HepG2 (cell line): ENCODE results near the gene SIM1. TPM values are rescaled to one million over a fixed set of nuclear protein-coding genes. Genes with fewer than 3 reads are reported as not detected.

ENCODE experiments used
- ATAC-seq: fragments of 200-7000 bp; cut with Tn5 transposase; 3 replicates; pipeline ENCODE4 v1.9.1; 2020; ENCODE audit warnings: mild to moderate bottlenecking, moderate library complexity
- BruUV-seq: library from RNA; stranded (reverse); fragments of 400-500 nt; replicated peaks from 2 replicates; lab custom pipeline; 2021; lab: Mats Ljungman, UMichigan
- CTCF ChIA-PET: fragments of 300-600 bp; formaldehyde crosslinking; extraction: SDS; loops from one replicate; lab custom pipeline; 2021; ENCODE audit warnings: low total read pairs, inconsistent platforms, low intra/inter-chr PET ratio; lab: Yijun Ruan, JAX
- POLR2A ChIA-PET: fragments of 350-600 bp; sonication (Branson Sonifier 250); formaldehyde crosslinking; loops from one replicate; lab custom pipeline; 2020; ENCODE audit warnings: antibody characterized with exemption, inconsistent platforms; lab: Yijun Ruan, JAX
- DNase-seq: peaks from one replicate; pipeline ENCODE4 v3.0.0-alpha.2; 2015; ENCODE audit warnings: low spot score
- FAIRE-seq: peaks from 3 replicates; lab custom pipeline; 2011; peaks lifted over from hg19 to GRCh38; lab: Jason Lieb, UNC
- H2AFZ ChIP-seq: one replicate; pipeline ENCODE4 v1.6.1; 2011; ENCODE audit warnings: low read length, inconsistent platforms
- H3K27ac ChIP-seq: fragments of 300-600 bp; 3 replicates; pipeline ENCODE4 v1.8.0; 2011; ENCODE audit warnings: mixed run types, mild to moderate bottlenecking, mixed read lengths, low read length, inconsistent platforms; ENCODE audit not compliant: insufficient read depth; ENCODE audit errors: extremely low read length
- H3K27me3 ChIP-seq, 2 experiments: fragments of 200-600 bp in 1 of 2; 2 replicates in 1 of 2; 3 replicates in 1 of 2; pipeline versions ENCODE4 v1.6.0 to v1.8.0; 2011; ENCODE audit warnings: low read length in 2 of 2, mild to moderate bottlenecking in 2 of 2, moderate library complexity in 2 of 2, inconsistent platforms in 1 of 2; ENCODE audit not compliant: insufficient read depth in 2 of 2, control insufficient read depth in 1 of 2
- H3K36me3 ChIP-seq, 2 experiments: fragments of 200-600 bp in 1 of 2; replicated peaks in 1 of 2; 2 replicates in 1 of 2; 3 replicates in 1 of 2; pipeline versions ENCODE4 v1.5.1 to v1.8.0; 2011; ENCODE audit warnings: low read length in 2 of 2, inconsistent platforms in 1 of 2; ENCODE audit not compliant: insufficient read depth in 2 of 2, control insufficient read depth in 1 of 2
- H3K4me1 ChIP-seq: 2 replicates; pipeline ENCODE4 v1.5.1; 2012; ENCODE audit warnings: low read length, inconsistent platforms; ENCODE audit not compliant: insufficient read depth
- H3K4me2 ChIP-seq: 2 replicates; pipeline ENCODE4 v1.6.0; 2011; ENCODE audit warnings: low read depth, low read length, inconsistent platforms
- H3K4me3 ChIP-seq, 3 experiments: fragments of 200-600 bp in 1 of 3; sonication (generic), shearing (Covaris generic) in 1 of 3; replicated peaks in 1 of 3; 2 replicates each; pipeline ENCODE4 v1.5.1; 2011 to 2016; ENCODE audit warnings: low read length in 3 of 3, inconsistent platforms in 2 of 3, low read depth in 2 of 3, mild to moderate bottlenecking in 2 of 3, control low read depth in 1 of 3, mixed read lengths in 1 of 3; ENCODE audit not compliant: insufficient read depth in 1 of 3
- H3K79me2 ChIP-seq: one replicate; pipeline ENCODE4 v1.6.1; 2011; ENCODE audit warnings: low read length, inconsistent platforms; ENCODE audit not compliant: insufficient read depth
- H3K9ac ChIP-seq: 2 replicates; pipeline ENCODE4 v1.6.0; 2011; ENCODE audit warnings: mild to moderate bottlenecking, low read depth, low read length, inconsistent platforms; ENCODE audit not compliant: insufficient read depth
- H3K9me3 ChIP-seq: 2 replicates; pipeline ENCODE4 v1.5.1; 2012; ENCODE audit warnings: mild to moderate bottlenecking, low read length
- H4K20me1 ChIP-seq: 2 replicates; pipeline ENCODE4 v1.6.0; 2011; ENCODE audit warnings: inconsistent platforms, mild to moderate bottlenecking, low read length, moderate library complexity; ENCODE audit not compliant: insufficient read depth
- ATF2 ChIP-seq: sonication (generic); formaldehyde crosslinking; IDR thresholded peaks from 2 replicates; pipeline ENCODE4 v1.4.0; 2020; ENCODE audit warnings: missing genetic modification reagents
- CCAR2 ChIP-seq: fragments of 200-400 bp; formaldehyde crosslinking; optimal IDR thresholded peaks from 2 replicates; pipeline ENCODE3; 2018; ENCODE audit warnings: low read depth, mild to moderate bottlenecking, low read length, moderate library complexity
- HNF4G ChIP-seq, 2 experiments: sonication (generic) in 1 of 2; formaldehyde crosslinking in 1 of 2; IDR thresholded peaks; 2 replicates each; pipeline versions ENCODE4 v1.4.0 to v1.6.1; 2011 to 2020; ENCODE audit warnings: borderline replicate concordance in 2 of 2, low read depth in 2 of 2, mild to moderate bottlenecking in 2 of 2, low read length in 1 of 2, missing genetic modification reagents in 1 of 2, moderate library complexity in 1 of 2
- ISL2 ChIP-seq: sonication (generic); formaldehyde crosslinking; IDR thresholded peaks from 2 replicates; pipeline ENCODE4 v1.5.0; 2020; ENCODE audit warnings: missing genetic modification reagents
- KAT8 ChIP-seq: IDR thresholded peaks from 2 replicates; pipeline ENCODE4 v1.6.1; 2016; ENCODE audit warnings: missing genetic modification reagents, missing compliant biosample characterization
- KDM3A ChIP-seq: IDR thresholded peaks from 2 replicates; pipeline ENCODE4 v1.6.1; 2018; ENCODE audit warnings: low read depth, missing compliant biosample characterization
- ZBTB8A ChIP-seq: sonication (generic); formaldehyde crosslinking; IDR thresholded peaks from 2 replicates; pipeline ENCODE4 v1.4.0; 2020; ENCODE audit warnings: mild to moderate bottlenecking, low read depth, missing genetic modification reagents, borderline replicate concordance
- ZNF616 ChIP-seq: sonication (generic); formaldehyde crosslinking; IDR thresholded peaks from 2 replicates; pipeline ENCODE4 v1.5.0; 2020; ENCODE audit warnings: low read depth, mild to moderate bottlenecking, missing genetic modification reagents
- ZNF768 ChIP-seq: sonication (generic); formaldehyde crosslinking; IDR thresholded peaks from 2 replicates; pipeline ENCODE4 v1.4.0; 2020; ENCODE audit warnings: missing genetic modification reagents
- WGBS: methylation state at CpG from one replicate; pipeline ENCODE4 v1.1.6; 2017; ENCODE audit warnings: low lambda C conversion rate; 5-methylcytosine and 5-hydroxymethylcytosine counted together
- in situ Hi-C: cut with HindIII; loops from 2 replicates; pipeline ENCODE4 v1.10.0; 2017; ENCODE audit warnings: low pct_unique_long_range_greater_than_20kb; ENCODE audit not compliant: extremely low pct_ligation_motif_present
- intact Hi-C: fragments of 100-400 bp; cut with micrococcal nuclease; formaldehyde crosslinking; loops from one replicate; pipeline ENCODE4 v1.10.0; 2022; ENCODE audit not compliant: unreplicated experiment
- polyA plus RNA-seq, 8 experiments: library from polyadenylated mRNA; depleted of rRNA in 3 of 8; stranded (reverse) in 7 of 8; unstranded in 1 of 8; fragments of >200 nt; fragmentation: Illumina TruSeq in 4 of 8; extraction: Trizol in 4 of 8; gene quantifications; 2 replicates each; pipeline versions ENCODE4 v1.2.1 to v1.2.3, GENCODE V29; 2011 to 2016; ENCODE audit warnings: low read depth in 4 of 8, missing spikeins in 1 of 8, mixed read lengths in 1 of 8; ENCODE audit not compliant: insufficient read depth in 1 of 8
- total RNA-seq, 5 experiments: library from RNA; depleted of rRNA; stranded (reverse); fragments of >200 nt; fragmentation: Illumina TruSeq; extraction: Trizol; gene quantifications; 2 replicates each; pipeline ENCODE4 v1.2.3, GENCODE V29; 2016; ENCODE audit warnings: low read depth in 1 of 5
- TF ChIP-seq, protein P1 (sequence below): sonication (generic); formaldehyde crosslinking; IDR thresholded peaks from one replicate; pipeline ENCODE4 v1.5.1; 2020; ENCODE audit warnings: mild to moderate bottlenecking, missing genetic modification reagents; ENCODE audit errors: not compliant biosample characterization
- TF ChIP-seq, protein P2 (sequence below): sonication (generic); formaldehyde crosslinking; IDR thresholded peaks from 2 replicates; pipeline ENCODE4 v1.4.0; 2020; ENCODE audit warnings: missing genetic modification reagents, mild to moderate bottlenecking, borderline replicate concordance

Gene SIM1
- total and polyA plus RNA-seq, 2 of the 13 experiments (the other 11 are each of a cell fraction or from before 2014, with no cell fraction given), result not detected

DNA sequence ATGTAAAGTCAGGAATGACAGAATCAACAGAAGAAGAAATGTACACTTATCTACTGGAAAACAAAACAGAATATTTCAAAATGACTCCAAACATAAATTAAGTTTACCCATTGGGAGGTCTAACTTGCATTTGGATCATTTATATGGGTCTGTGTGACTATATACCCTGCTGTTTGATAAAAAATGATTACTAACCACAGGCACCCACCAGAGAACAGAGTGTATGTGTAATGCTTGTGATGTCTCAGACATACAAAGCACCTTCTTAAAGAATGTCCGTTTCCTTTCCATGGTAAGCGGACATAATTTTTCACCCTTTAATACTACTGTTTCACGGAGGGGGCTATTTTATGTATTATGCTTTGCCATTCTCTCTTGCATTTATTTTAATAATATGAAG, 19.2 kb downstream of the SIM1 start (continued):
- TF ChIP-seq, protein P1, sequence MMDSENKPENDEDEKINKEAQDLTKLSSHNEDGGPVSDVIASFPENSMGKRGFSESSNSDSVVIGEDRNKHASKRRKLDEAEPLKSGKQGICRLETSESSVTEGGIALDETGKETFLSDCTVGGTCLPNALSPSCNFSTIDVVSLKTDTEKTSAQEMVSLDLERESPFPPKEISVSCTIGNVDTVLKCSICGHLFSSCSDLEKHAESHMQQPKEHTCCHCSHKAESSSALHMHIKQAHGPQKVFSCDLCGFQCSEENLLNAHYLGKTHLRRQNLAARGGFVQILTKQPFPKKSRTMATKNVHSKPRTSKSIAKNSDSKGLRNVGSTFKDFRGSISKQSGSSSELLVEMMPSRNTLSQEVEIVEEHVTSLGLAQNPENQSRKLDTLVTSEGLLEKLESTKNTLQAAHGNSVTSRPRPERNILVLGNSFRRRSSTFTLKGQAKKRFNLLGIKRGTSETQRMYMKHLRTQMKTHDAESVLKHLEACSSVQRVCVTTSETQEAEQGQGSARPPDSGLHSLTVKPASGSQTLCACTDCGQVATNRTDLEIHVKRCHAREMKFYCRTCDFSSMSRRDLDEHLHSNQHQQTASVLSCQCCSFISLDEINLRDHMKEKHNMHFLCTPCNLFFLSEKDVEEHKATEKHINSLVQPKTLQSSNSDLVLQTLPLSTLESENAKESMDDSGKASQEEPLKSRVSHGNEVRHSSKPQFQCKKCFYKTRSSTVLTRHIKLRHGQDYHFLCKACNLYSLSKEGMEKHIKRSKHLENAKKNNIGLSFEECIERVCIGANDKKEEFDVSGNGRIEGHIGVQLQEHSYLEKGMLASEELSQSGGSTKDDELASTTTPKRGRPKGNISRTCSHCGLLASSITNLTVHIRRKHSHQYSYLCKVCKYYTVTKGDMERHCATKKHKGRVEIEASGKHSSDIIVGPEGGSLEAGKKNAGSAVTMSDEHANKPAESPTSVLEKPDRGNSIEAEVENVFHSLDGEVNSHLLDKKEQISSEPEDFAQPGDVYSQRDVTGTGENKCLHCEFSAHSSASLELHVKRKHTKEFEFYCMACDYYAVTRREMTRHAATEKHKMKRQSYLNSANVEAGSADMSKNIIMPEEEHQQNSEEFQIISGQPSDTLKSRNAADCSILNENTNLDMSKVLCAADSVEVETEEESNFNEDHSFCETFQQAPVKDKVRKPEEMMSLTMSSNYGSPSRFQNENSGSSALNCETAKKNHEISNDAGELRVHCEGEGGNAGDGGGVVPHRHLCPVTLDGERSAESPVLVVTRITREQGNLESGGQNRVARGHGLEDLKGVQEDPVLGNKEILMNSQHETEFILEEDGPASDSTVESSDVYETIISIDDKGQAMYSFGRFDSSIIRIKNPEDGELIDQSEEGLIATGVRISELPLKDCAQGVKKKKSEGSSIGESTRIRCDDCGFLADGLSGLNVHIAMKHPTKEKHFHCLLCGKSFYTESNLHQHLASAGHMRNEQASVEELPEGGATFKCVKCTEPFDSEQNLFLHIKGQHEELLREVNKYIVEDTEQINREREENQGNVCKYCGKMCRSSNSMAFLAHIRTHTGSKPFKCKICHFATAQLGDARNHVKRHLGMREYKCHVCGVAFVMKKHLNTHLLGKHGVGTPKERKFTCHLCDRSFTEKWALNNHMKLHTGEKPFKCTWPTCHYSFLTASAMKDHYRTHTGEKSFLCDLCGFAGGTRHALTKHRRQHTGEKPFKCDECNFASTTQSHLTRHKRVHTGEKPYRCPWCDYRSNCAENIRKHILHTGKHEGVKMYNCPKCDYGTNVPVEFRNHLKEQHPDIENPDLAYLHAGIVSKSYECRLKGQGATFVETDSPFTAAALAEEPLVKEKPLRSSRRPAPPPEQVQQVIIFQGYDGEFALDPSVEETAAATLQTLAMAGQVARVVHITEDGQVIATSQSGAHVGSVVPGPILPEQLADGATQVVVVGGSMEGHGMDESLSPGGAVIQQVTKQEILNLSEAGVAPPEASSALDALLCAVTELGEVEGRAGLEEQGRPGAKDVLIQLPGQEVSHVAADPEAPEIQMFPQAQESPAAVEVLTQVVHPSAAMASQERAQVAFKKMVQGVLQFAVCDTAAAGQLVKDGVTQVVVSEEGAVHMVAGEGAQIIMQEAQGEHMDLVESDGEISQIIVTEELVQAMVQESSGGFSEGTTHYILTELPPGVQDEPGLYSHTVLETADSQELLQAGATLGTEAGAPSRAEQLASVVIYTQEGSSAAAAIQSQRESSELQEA (CRISPR knock-in tag), result no peak
- TF ChIP-seq KAT8 (no peak), ZNF616 (no peak), ZNF768 (CRISPR knock-in tag) (no peak)

DNA sequence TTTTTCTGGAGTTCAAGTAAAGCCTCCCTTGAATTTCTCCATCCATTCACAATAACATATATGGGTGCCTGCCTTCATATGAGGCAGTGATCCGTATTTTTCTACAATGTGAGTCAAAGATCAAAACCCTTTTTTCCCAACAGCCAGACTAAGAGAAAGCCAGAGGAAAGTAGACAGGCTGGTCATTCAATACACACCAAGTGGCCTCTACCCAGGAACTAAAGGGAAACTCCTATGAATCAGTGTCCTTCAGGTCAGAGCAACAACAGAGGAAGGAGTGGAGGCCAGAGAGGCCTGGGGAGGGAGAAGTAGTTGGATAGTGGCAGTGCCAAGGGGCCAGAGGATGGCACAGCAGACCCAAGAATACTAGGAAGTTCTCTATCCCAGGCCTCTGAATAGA, 23.8 kb downstream of the SIM1 start:
- no peak for FAIRE-seq
- H2AFZ ChIP-seq, result no peak overlapping the region
- H3K4me2 ChIP-seq, result no peak overlapping the region
- ChIA-PET CTCF (no interaction called here), POLR2A (no interaction called here)
- H4K20me1 ChIP-seq, result no peaks in the 10 kb centered on the region
- H3K27ac ChIP-seq, result no peak overlapping the region
- H3K36me3 ChIP-seq, result no peaks in the 10 kb centered on the region
- in situ Hi-C loops (no loop called here), intact Hi-C loops (no loop called here)
- no TSS peak for BruUV-seq
- peaks cover 0 to 8% of the 10 kb centered on the region in 2 experiments; a peak in 2 of 5 replicates for H3K27me3 ChIP-seq
- H3K9me3 ChIP-seq, result no peaks in the 10 kb centered on the region
- H3K4me3 ChIP-seq, result no peak overlapping the region
- H3K4me1 ChIP-seq, result no peaks in the 10 kb centered on the region
- no peak overlapping the region for H3K9ac ChIP-seq
- 4% methylated on average over 1 of the region's 1 CpG for WGBS
- no peak for ATAC-seq
- no peaks in the 10 kb centered on the region for H3K79me2 ChIP-seq
- no peak for DNase-seq
- TF ChIP-seq ATF2 (CRISPR knock-in tag) (no peak), HNF4G (IDR thresholded peaks at IDR 0.05; ENCODE audit: borderline replicate concordance, low read depth, low read length) (no peak), HNF4G (CRISPR knock-in tag; IDR thresholded peaks at IDR 0.05; ENCODE audit: borderline replicate concordance, low read depth) (no peak), KDM3A (no peak), ZBTB8A (CRISPR knock-in tag) (no peak), ISL2 (CRISPR knock-in tag) (no peak), CCAR2 (no peak)
- TF ChIP-seq, protein P2, sequence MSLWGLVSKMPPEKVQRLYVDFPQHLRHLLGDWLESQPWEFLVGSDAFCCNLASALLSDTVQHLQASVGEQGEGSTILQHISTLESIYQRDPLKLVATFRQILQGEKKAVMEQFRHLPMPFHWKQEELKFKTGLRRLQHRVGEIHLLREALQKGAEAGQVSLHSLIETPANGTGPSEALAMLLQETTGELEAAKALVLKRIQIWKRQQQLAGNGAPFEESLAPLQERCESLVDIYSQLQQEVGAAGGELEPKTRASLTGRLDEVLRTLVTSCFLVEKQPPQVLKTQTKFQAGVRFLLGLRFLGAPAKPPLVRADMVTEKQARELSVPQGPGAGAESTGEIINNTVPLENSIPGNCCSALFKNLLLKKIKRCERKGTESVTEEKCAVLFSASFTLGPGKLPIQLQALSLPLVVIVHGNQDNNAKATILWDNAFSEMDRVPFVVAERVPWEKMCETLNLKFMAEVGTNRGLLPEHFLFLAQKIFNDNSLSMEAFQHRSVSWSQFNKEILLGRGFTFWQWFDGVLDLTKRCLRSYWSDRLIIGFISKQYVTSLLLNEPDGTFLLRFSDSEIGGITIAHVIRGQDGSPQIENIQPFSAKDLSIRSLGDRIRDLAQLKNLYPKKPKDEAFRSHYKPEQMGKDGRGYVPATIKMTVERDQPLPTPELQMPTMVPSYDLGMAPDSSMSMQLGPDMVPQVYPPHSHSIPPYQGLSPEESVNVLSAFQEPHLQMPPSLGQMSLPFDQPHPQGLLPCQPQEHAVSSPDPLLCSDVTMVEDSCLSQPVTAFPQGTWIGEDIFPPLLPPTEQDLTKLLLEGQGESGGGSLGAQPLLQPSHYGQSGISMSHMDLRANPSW (CRISPR knock-in tag), result no peak
